ENCODE measurements around the gene GRM7. TPM values are rescaled to one million over a fixed set of nuclear protein-coding genes. Genes with fewer than 3 reads are reported as not detected.

The GRM7 gene
- total and polyA plus RNA-seq, 9 of the 15 experiments (the other 6 are each of a cell fraction or from before 2014, with no cell fraction given) = not detected

GRCh38 chr3:7407107-7407506 lies 546.2 kb downstream of the GRM7 start:
- BruUV-seq (replicated peaks) = no TSS peak
- no peaks in the 10 kb centered on the region for H3K9me1 ChIP-seq (ENCODE audit: control insufficient read depth, insufficient read depth, low read length)
- no peak for ATAC-seq
- no peaks in the 10 kb centered on the region for H3K27me3 ChIP-seq (ENCODE audit: control insufficient read depth in 2 of 2, insufficient read depth in 2 of 2, low read length in 2 of 2)
- H3K4me3 ChIP-seq = no peak overlapping the region
- H2AFZ ChIP-seq (ENCODE audit: low read depth, low read length) = no peak overlapping the region
- ChIA-PET CTCF (ENCODE audit: low intra/inter-chr PET ratio) (no interaction called here), POLR2A (no interaction called here)
- DNase-seq (ENCODE audit: extremely low read depth in 1 of 4, low spot score in 3 of 4) = no peak
- H3K36me3 ChIP-seq (ENCODE audit: control insufficient read depth, insufficient read depth, low read length) = no peaks in the 10 kb centered on the region
- H3K79me2 ChIP-seq (ENCODE audit: control insufficient read depth, insufficient read depth, low read length) = no peaks in the 10 kb centered on the region
- H3K9me3 ChIP-seq (replicated peaks; ENCODE audit: control insufficient read depth, insufficient read depth, low read depth, low read length) = peaks cover 3% of the 10 kb centered on the region; the same call in 1 of the 2 replicates
- H4K20me1 ChIP-seq (replicated peaks; ENCODE audit: control insufficient read depth, insufficient read depth, low read length) = no peaks in the 10 kb centered on the region
- H3K4me1 ChIP-seq (replicated peaks in 1 of 2; ENCODE audit: control insufficient read depth in 2 of 2, insufficient read depth in 2 of 2, low read length in 2 of 2) = no peaks in the 10 kb centered on the region
- no peak overlapping the region for H3K9ac ChIP-seq (ENCODE audit: insufficient read depth in 1 of 2, low read depth in 2 of 2, low read length in 2 of 2)
- FAIRE-seq = no peak
- no peak overlapping the region for H3K27ac ChIP-seq (ENCODE audit: extremely low read depth, low read depth, low read length)
- H3K4me2 ChIP-seq (ENCODE audit: insufficient read depth, low read length) = no peak overlapping the region
- intact Hi-C loops (cut with micrococcal nuclease) (no loop called here), in situ Hi-C loops (cut with MboI) (no loop called here)
- WGBS (ENCODE audit: insufficient coverage, low coverage, missing lambda C conversion rate) = 0% methylated on average over 4 of the region's 4 CpGs
- TF ChIP-seq NCOA6 (IDR thresholded peaks at IDR 0.05) = no peak
- TF ChIP-seq AFF1 (IDR thresholded peaks at IDR 0.05; ENCODE audit: low read depth in 1 of 2, partially characterized antibody in 2 of 2) = no peak
- no peak for TF ChIP-seq SRSF7 (optimal IDR thresholded peaks at IDR 0.05; ENCODE audit: low read depth, low read length)
- TF ChIP-seq PTRF (tag; IDR thresholded peaks at IDR 0.05) = no peak
- TF ChIP-seq SIRT6 (IDR thresholded peaks at IDR 0.05; ENCODE audit: low read depth, low read length) = no peak
- TF ChIP-seq EP400 (IDR thresholded peaks at IDR 0.05) = no peak
- no peak for TF ChIP-seq ZNF277 (CRISPR knock-in tag; IDR thresholded peaks at IDR 0.05; ENCODE audit: borderline replicate concordance)
- no peak for TF ChIP-seq ZNF253 (CRISPR knock-in tag; conservative IDR thresholded peaks at IDR 0.05)

Measured in K562 (cell line).